Activated CD4-positive, alpha-beta T cell treated with anti-CD3 and anti-CD28 coated beads, Interleukin-2, amount 50 U/mL, for 4 hours (primary cell): ENCODE results near the gene IFIT2.
"Not testable (repeated sequence)": the region's sequence is repeated elsewhere in the genome, so short reads cannot be mapped to it uniquely, and the experiment has no call there.

Source experiments
- DNase-seq, 2 experiments: peaks; one replicate each; pipeline ENCODE4 v3.0.0-alpha.2; 2020

The IFIT2 gene

GRCh38 chr10:89301721-89302445 lies at the start of gene IFIT2:
Gene IFIT2, plus strand, starts transcription at chr10:89302046. Its CDS starts 78 bp downstream, at chr10:89302124.
- DNase-seq = peak; percentile 28

GRCh38 chr10:89252225-89252585 lies 49.6 kb upstream of the IFIT2 start:
- no peak for DNase-seq

GRCh38 chr10:89255091-89255579 lies 46.7 kb upstream of the IFIT2 start:
- not testable (repeated sequence) for DNase-seq

GRCh38 chr10:89255793-89256192 lies 46.1 kb upstream of the IFIT2 start:
- DNase-seq = no peak

GRCh38 chr10:89256340-89256739 lies 45.5 kb upstream of the IFIT2 start:
- no peak for DNase-seq

- DNase-seq = no peak
Measured at GRCh38 chr10:89256962-89257361, 44.9 kb upstream of the IFIT2 start.

- no peak for DNase-seq
Measured at GRCh38 chr10:89257581-89257980, 44.3 kb upstream of the IFIT2 start.

- no peak for DNase-seq
Measured at GRCh38 chr10:89258881-89259280, 43.0 kb upstream of the IFIT2 start.

- DNase-seq = no peak
Measured at GRCh38 chr10:89262086-89263051, 39.5 kb upstream of the IFIT2 start.

- DNase-seq = no peak
Measured at GRCh38 chr10:89263091-89263490, 38.8 kb upstream of the IFIT2 start.

GRCh38 chr10:89263531-89263930 lies 38.3 kb upstream of the IFIT2 start:
- no peak for DNase-seq

- DNase-seq = no peak
Measured at GRCh38 chr10:89266721-89267453, 35.0 kb upstream of the IFIT2 start.

GRCh38 chr10:89269433-89270152 lies 32.3 kb upstream of the IFIT2 start:
- no peak for DNase-seq

- DNase-seq = no peak
Measured at GRCh38 chr10:89270153-89270483, 31.7 kb upstream of the IFIT2 start.

GRCh38 chr10:89271532-89271931 lies 30.3 kb upstream of the IFIT2 start:
- no peak for DNase-seq

- no peak for DNase-seq
Measured at GRCh38 chr10:89273680-89274079, 28.2 kb upstream of the IFIT2 start.

GRCh38 chr10:89274928-89275327 lies 26.9 kb upstream of the IFIT2 start:
- DNase-seq = no peak

- no peak for DNase-seq
Measured at GRCh38 chr10:89275383-89275782, 26.5 kb upstream of the IFIT2 start.

GRCh38 chr10:89278034-89278535 lies 23.8 kb upstream of the IFIT2 start:
- DNase-seq = no peak

- DNase-seq = no peak
Measured at GRCh38 chr10:89278900-89279392, 22.9 kb upstream of the IFIT2 start.

GRCh38 chr10:89279421-89279869 lies 22.4 kb upstream of the IFIT2 start:
- no peak for DNase-seq

GRCh38 chr10:89280508-89280907 lies 21.3 kb upstream of the IFIT2 start:
- DNase-seq = no peak
